Naive thymus-derived CD4-positive, alpha-beta T cell (primary cell): Measurements from ENCODE around the gene CIROP. TPM values are rescaled to one million over a fixed set of nuclear protein-coding genes. Genes with fewer than 3 reads are reported as not detected.
A peak's percentile ranks its signal among the peaks of the same experiment; 100 is the strongest.

Source experiments
- ATAC-seq: fragments of 150-1000 bp; cut with Tn5 transposase; 2 replicates; pipeline ENCODE4 v1.10.0; 2021; ENCODE audit warnings: mild to moderate bottlenecking, moderate library complexity
- CTCF ChIA-PET: fragments of 350-600 bp; sonication (Branson Sonifier 250); formaldehyde crosslinking; loops from one replicate; lab custom pipeline; 2021; ENCODE audit warnings: antibody characterized with exemption; lab: Charles Lee
- POLR2A ChIA-PET: fragments of 350-600 bp; sonication (Branson Sonifier 250); formaldehyde crosslinking; loops from one replicate; lab custom pipeline; 2021; ENCODE audit warnings: antibody characterized with exemption, inconsistent platforms; lab: Charles Lee
- DNase-seq, 9 donors: peaks; one replicate each; pipeline versions ENCODE4 v3.0.0 to v3.0.0-alpha.2; 2020 to 2022; ENCODE audit warnings: mixed read lengths in 1 of 9
- H3K27ac ChIP-seq: one replicate; pipeline ENCODE4 v1.7.0; 2013; ENCODE audit warnings: mild to moderate bottlenecking, low read depth, low read length, moderate library complexity
- H3K27me3 ChIP-seq, 2 donors: one replicate each; pipeline ENCODE4 v1.7.0; 2013; ENCODE audit warnings: low read length in 2 of 2, mild to moderate bottlenecking in 2 of 2, moderate library complexity in 2 of 2; ENCODE audit not compliant: control insufficient read depth in 2 of 2, insufficient read depth in 2 of 2
- H3K36me3 ChIP-seq, 3 experiments: 1 replicate in 2 of 3; 2 replicates in 1 of 3; pipeline ENCODE4 v1.7.0; 2013; ENCODE audit warnings: low read length in 3 of 3, mild to moderate bottlenecking in 3 of 3, moderate library complexity in 1 of 3; ENCODE audit not compliant: insufficient read depth in 3 of 3, control insufficient read depth in 2 of 3
- H3K4me1 ChIP-seq, 2 donors: one replicate each; pipeline ENCODE4 v1.7.0; 2013; ENCODE audit warnings: low read length in 2 of 2, mild to moderate bottlenecking in 2 of 2, moderate library complexity in 1 of 2; ENCODE audit not compliant: control insufficient read depth in 2 of 2, insufficient read depth in 2 of 2
- H3K4me3 ChIP-seq: 2 replicates; pipeline ENCODE4 v1.7.0; 2013; ENCODE audit warnings: mild to moderate bottlenecking, low read length
- H3K9me3 ChIP-seq, 3 experiments: 1 replicate in 2 of 3; 2 replicates in 1 of 3; pipeline ENCODE4 v1.7.0; 2013; ENCODE audit warnings: low read length in 3 of 3; ENCODE audit not compliant: control insufficient read depth in 2 of 3
- H3K27ac Mint-ChIP-seq, 9 donors: one replicate each; pipeline ENCODE4 v1.8.0; 2020 to 2022; ENCODE audit warnings: mixed read lengths in 9 of 9, mild to moderate bottlenecking in 8 of 9, moderate library complexity in 5 of 9, inconsistent platforms in 2 of 9
- H3K27me3 Mint-ChIP-seq, 5 donors: one replicate each; pipeline ENCODE4 v1.8.0; 2021 to 2022; ENCODE audit warnings: mixed read lengths in 5 of 5, mild to moderate bottlenecking in 1 of 5
- H3K36me3 Mint-ChIP-seq, 5 donors: one replicate each; pipeline ENCODE4 v1.8.0; 2020 to 2022; ENCODE audit warnings: mixed read lengths in 5 of 5, mild to moderate bottlenecking in 3 of 5, inconsistent platforms in 1 of 5
- H3K4me1 Mint-ChIP-seq, 7 donors: one replicate each; pipeline ENCODE4 v1.8.0; 2020 to 2022; ENCODE audit warnings: mixed read lengths in 7 of 7, mild to moderate bottlenecking in 3 of 7, inconsistent platforms in 1 of 7
- H3K4me3 Mint-ChIP-seq, 10 donors: one replicate each; pipeline ENCODE4 v1.8.0; 2020 to 2022; ENCODE audit warnings: mild to moderate bottlenecking in 10 of 10, mixed read lengths in 10 of 10, moderate library complexity in 6 of 10, inconsistent platforms in 2 of 10
- H3K9me3 Mint-ChIP-seq, 11 donors: one replicate each; pipeline ENCODE4 v1.8.0; 2020 to 2022; ENCODE audit warnings: mixed read lengths in 11 of 11, mild to moderate bottlenecking in 4 of 11, inconsistent platforms in 1 of 11, moderate library complexity in 1 of 11
- intact Hi-C, 2 donors: fragments of 100-400 bp; cut with micrococcal nuclease; formaldehyde crosslinking; loops; one replicate each; pipeline ENCODE4 v1.15.1; 2023
- polyA plus RNA-seq, 2 donors: library from polyadenylated mRNA; unstranded; fragments of 300-500 nt; fragmentation: Illumina TruSeq; gene quantifications; one replicate each; pipeline ENCODE4 v1.2.3, GENCODE V29; 2021
- total RNA-seq, 6 experiments: library from RNA in 5 of 6; stranded (reverse) in 5 of 6; gene quantifications; 1 replicate in 5 of 6; 2 replicates in 1 of 6; pipeline ENCODE4 v1.2.3 and lab custom pipeline; 2021 to 2026

Gene CIROP
- total and polyA plus RNA-seq, 7 experiments from 2014 or later, result not detected

GRCh38 chr14:23117371-23118020 is 12.7 kb upstream of the CIROP start:
- H3K4me1 Mint-ChIP-seq, result peaks cover 34 to 77% (median 48%) of the 10 kb centered on the region in 7 donors
- no peaks in the 10 kb centered on the region for H3K9me3 Mint-ChIP-seq
- Histone ChIP-seq H3K27ac (peak overlapping the region; percentile 71), H3K9me3 (no peaks in the 10 kb centered on the region), H3K36me3 (no peaks in the 10 kb centered on the region), H3K4me3 (no peak overlapping the region), H3K27me3 (no peaks in the 10 kb centered on the region), H3K4me1 (peaks cover 21 to 41% of the 10 kb centered on the region in 2 donors)
- ChIA-PET CTCF (interaction anchor here (0.9 to 9.6 kb wide), 2 partner anchors 32 to 68 kb away, joined by 3 to 250 read pairs; partner anchors contain the start of gene SLC7A8), POLR2A (interaction anchor here (0.6 to 6.3 kb wide), 6 partner anchors 18 to 435 kb away, joined by 3 to 75 read pairs (median 4); partner anchors contain the start of genes ACIN1 and C14orf119)
- DNase-seq, result no peak
- H3K4me3 Mint-ChIP-seq, result peak overlapping the region in 4 of 10 donors; percentile 57 to 81 (median 72)
- peak overlapping the region in 8 of 9 donors; percentile 91 to 99 (median 96) for H3K27ac Mint-ChIP-seq
- peaks cover 0 to 7% (median 0%) of the 10 kb centered on the region in 5 donors for H3K27me3 Mint-ChIP-seq
- ATAC-seq, result no peak
- H3K36me3 Mint-ChIP-seq, result no peaks in the 10 kb centered on the region
- intact Hi-C loops, result no loop called here

GRCh38 chr14:23115918-23116317 is 11.1 kb upstream of the CIROP start:
- peaks cover 16 to 34% of the 10 kb centered on the region in 2 donors for H3K4me1 ChIP-seq
- no peaks in the 10 kb centered on the region for H3K9me3 Mint-ChIP-seq
- CTCF ChIA-PET, result interaction anchor here (1.0 to 1.1 kb wide), 2 partner anchors 71 to 75 kb away, joined by 3 read pairs; no protein-coding TSS in a partner anchor

GRCh38 chr14:23115039-23115731 is 10.4 kb upstream of the CIROP start:
- Histone ChIP-seq H3K27ac (no peak overlapping the region), H3K36me3 (no peaks in the 10 kb centered on the region), H3K27me3 (no peaks in the 10 kb centered on the region), H3K9me3 (no peaks in the 10 kb centered on the region), H3K4me3 (no peak overlapping the region), H3K4me1 (peaks cover 9 to 26% of the 10 kb centered on the region in 2 donors)
- ChIA-PET CTCF (no interaction called here), POLR2A (no interaction called here)
- Mint-ChIP-seq H3K27me3 (peaks cover 0 to 7% (median 0%) of the 10 kb centered on the region in 5 donors), H3K4me3 (no peak overlapping the region), H3K36me3 (no peaks in the 10 kb centered on the region), H3K27ac (peak overlapping the region in 6 of 9 donors; percentile 8 to 94 (median 55)), H3K4me1 (peaks cover 20 to 57% (median 35%) of the 10 kb centered on the region in 7 donors), H3K9me3 (no peaks in the 10 kb centered on the region)
- intact Hi-C loops, result no loop called here
- ATAC-seq (no peak), DNase-seq (no peak)

More at GRCh38 chr14:23115918-23116317, 11.1 kb upstream of the CIROP start:
- Histone ChIP-seq H3K27ac (no peak overlapping the region), H3K36me3 (no peaks in the 10 kb centered on the region), H3K9me3 (no peaks in the 10 kb centered on the region), H3K4me3 (no peak overlapping the region), H3K27me3 (no peaks in the 10 kb centered on the region)
- peaks cover 0 to 7% (median 0%) of the 10 kb centered on the region in 5 donors for H3K27me3 Mint-ChIP-seq
- H3K27ac Mint-ChIP-seq, result peak overlapping the region in 8 of 9 donors; percentile 56 to 99 (median 86)
- no peak for DNase-seq
- no peaks in the 10 kb centered on the region for H3K36me3 Mint-ChIP-seq
- no peak overlapping the region for H3K4me3 Mint-ChIP-seq
- no peak for ATAC-seq
- intact Hi-C loops, result no loop called here
- H3K4me1 Mint-ChIP-seq, result peaks cover 27 to 64% (median 42%) of the 10 kb centered on the region in 7 donors
- POLR2A ChIA-PET, result interaction anchor here (6.3 kb wide), 1 partner anchor 20 kb away, joined by 75 read pairs; the partner anchor contains the start of genes ACIN1 and C14orf119

- H3K36me3 ChIP-seq, result no peaks in the 10 kb centered on the region
- Mint-ChIP-seq H3K27ac (peak overlapping the region in 7 of 9 donors; percentile 8 to 74 (median 38)), H3K9me3 (no peaks in the 10 kb centered on the region), H3K36me3 (no peaks in the 10 kb centered on the region), H3K27me3 (peaks cover 0 to 7% (median 0%) of the 10 kb centered on the region in 5 donors), H3K4me3 (no peak overlapping the region), H3K4me1 (peaks cover 15 to 52% (median 29%) of the 10 kb centered on the region in 7 donors)
- DNase-seq (no peak), ATAC-seq (no peak)
- no peaks in the 10 kb centered on the region for H3K9me3 ChIP-seq
- H3K4me1 ChIP-seq, result peaks cover 5 to 21% of the 10 kb centered on the region in 2 donors
- no peak overlapping the region for H3K4me3 ChIP-seq
- no peaks in the 10 kb centered on the region for H3K27me3 ChIP-seq
- ChIA-PET CTCF (no interaction called here), POLR2A (no interaction called here)
- intact Hi-C loops, result no loop called here
- no peak overlapping the region for H3K27ac ChIP-seq
These were observed 9.9 kb upstream of the CIROP start for GRCh38 chr14:23114669-23115038.

- no peak overlapping the region for H3K4me3 ChIP-seq
- ChIA-PET POLR2A (no interaction called here), CTCF (interaction anchor here (0.7 kb wide), 1 partner anchor 45 kb away, joined by 3 read pairs; no protein-coding TSS in a partner anchor)
- Mint-ChIP-seq H3K27ac (peak overlapping the region in 5 of 9 donors; percentile 8 to 68 (median 30)), H3K27me3 (peaks cover 0 to 9% (median 0%) of the 10 kb centered on the region in 5 donors), H3K9me3 (no peaks in the 10 kb centered on the region), H3K4me1 (peaks cover 9 to 46% (median 24%) of the 10 kb centered on the region in 7 donors), H3K4me3 (no peak overlapping the region), H3K36me3 (no peaks in the 10 kb centered on the region)
- no peak overlapping the region for H3K27ac ChIP-seq
- no peaks in the 10 kb centered on the region for H3K27me3 ChIP-seq
- intact Hi-C loops, result no loop called here
- no peaks in the 10 kb centered on the region for H3K36me3 ChIP-seq
- peaks cover 0 to 16% of the 10 kb centered on the region in 2 donors for H3K4me1 ChIP-seq
- no peak for ATAC-seq
- no peak for DNase-seq
- H3K9me3 ChIP-seq, result no peaks in the 10 kb centered on the region
These were observed 9.3 kb upstream of the CIROP start for GRCh38 chr14:23114120-23114458.

- Histone ChIP-seq H3K9me3 (no peaks in the 10 kb centered on the region), H3K27me3 (no peaks in the 10 kb centered on the region), H3K4me3 (no peak overlapping the region), H3K27ac (no peak overlapping the region), H3K4me1 (peaks cover 0 to 10% of the 10 kb centered on the region in 2 donors), H3K36me3 (no peaks in the 10 kb centered on the region)
- intact Hi-C loops, result no loop called here
- Mint-ChIP-seq H3K27ac (no peak overlapping the region), H3K9me3 (no peaks in the 10 kb centered on the region), H3K36me3 (no peaks in the 10 kb centered on the region), H3K4me3 (no peak overlapping the region), H3K4me1 (peaks cover 8 to 41% (median 18%) of the 10 kb centered on the region in 7 donors), H3K27me3 (peaks cover 0 to 9% (median 0%) of the 10 kb centered on the region in 5 donors)
- ChIA-PET POLR2A (interaction anchor here (1.7 kb wide), 1 partner anchor 18 kb away, joined by 9 read pairs; the partner anchor contains the start of genes ACIN1 and C14orf119), CTCF (interaction anchor here (0.7 kb wide), 1 partner anchor 45 kb away, joined by 3 read pairs; no protein-coding TSS in a partner anchor)
- ATAC-seq (no peak), DNase-seq (no peak)
These were observed 8.8 kb upstream of the CIROP start for GRCh38 chr14:23113431-23114119.
